OCI-LY7 (cell line): Measurements from ENCODE around the gene ASB2.

Source experiments
- EZH2phosphoT487 ChIP-seq: fragments of 200-600 bp; sonication (generic); IDR thresholded peaks from 2 replicates; pipeline ENCODE4 v1.6.1; 2018; ENCODE audit warnings: low read depth, borderline replicate concordance, mild to moderate bottlenecking, mixed run types, antibody characterized with exemption, low read length, moderate library complexity, mixed read lengths
- TF ChIP-seq, protein P1 (sequence below): fragments of 200-600 bp; sonication (generic); conservative IDR thresholded peaks from 2 replicates; pipeline ENCODE4 v1.5.1; 2014; ENCODE audit warnings: mild to moderate bottlenecking, antibody characterized with exemption, low read length, moderate library complexity, mixed read lengths

DNA sequence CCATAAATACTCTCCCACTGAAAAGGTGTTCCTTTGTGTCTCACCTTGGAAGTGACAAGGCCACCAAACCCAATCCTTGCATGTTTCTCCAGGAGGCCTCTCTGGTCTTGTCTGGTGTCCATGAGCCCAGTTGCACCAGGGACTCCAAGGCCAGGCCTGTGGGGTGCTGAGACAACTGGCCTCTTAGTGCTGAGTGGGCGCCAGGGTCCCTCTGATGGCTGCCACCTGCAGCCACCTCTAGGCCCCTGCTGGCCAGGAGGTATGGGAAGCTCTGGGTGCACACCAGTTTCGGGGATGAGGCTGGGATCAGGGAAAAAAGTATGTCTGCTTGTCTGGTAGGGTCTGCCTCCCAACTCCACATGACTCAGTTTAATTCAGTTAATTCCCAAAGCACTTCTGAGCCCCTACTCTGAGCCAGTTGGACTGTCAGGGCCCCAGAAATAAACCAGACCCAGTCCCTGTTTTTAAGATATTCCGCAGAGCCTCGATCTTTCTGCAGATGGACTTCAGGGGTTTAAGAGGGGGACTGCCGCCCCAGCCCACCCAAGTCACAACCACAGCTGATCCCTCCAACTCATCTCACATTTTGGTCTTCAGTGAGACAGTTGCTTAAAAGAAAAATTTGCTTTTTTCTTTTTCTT, 64.3 kb downstream of the ASB2 start:
- TF ChIP-seq EZH2phosphoT487 = no peak
- TF ChIP-seq, protein P1, sequence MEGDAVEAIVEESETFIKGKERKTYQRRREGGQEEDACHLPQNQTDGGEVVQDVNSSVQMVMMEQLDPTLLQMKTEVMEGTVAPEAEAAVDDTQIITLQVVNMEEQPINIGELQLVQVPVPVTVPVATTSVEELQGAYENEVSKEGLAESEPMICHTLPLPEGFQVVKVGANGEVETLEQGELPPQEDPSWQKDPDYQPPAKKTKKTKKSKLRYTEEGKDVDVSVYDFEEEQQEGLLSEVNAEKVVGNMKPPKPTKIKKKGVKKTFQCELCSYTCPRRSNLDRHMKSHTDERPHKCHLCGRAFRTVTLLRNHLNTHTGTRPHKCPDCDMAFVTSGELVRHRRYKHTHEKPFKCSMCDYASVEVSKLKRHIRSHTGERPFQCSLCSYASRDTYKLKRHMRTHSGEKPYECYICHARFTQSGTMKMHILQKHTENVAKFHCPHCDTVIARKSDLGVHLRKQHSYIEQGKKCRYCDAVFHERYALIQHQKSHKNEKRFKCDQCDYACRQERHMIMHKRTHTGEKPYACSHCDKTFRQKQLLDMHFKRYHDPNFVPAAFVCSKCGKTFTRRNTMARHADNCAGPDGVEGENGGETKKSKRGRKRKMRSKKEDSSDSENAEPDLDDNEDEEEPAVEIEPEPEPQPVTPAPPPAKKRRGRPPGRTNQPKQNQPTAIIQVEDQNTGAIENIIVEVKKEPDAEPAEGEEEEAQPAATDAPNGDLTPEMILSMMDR = no peak
